DMS 273 (cell line): ENCODE results near the gene CPED1.
"Not testable (repeated sequence)": the region's sequence is repeated elsewhere in the genome, so short reads cannot be mapped to it uniquely, and the experiment has no call there.

Experiments used
- DNase-seq: peaks from one replicate; lab custom pipeline; 2025; ENCODE audit not compliant: unreplicated experiment; lab: John Stamatoyannopoulos, UW

The CPED1 gene

GRCh38 chr7:121062671-121063279, 74.3 kb downstream of the CPED1 start:
- no peak for DNase-seq

DNA sequence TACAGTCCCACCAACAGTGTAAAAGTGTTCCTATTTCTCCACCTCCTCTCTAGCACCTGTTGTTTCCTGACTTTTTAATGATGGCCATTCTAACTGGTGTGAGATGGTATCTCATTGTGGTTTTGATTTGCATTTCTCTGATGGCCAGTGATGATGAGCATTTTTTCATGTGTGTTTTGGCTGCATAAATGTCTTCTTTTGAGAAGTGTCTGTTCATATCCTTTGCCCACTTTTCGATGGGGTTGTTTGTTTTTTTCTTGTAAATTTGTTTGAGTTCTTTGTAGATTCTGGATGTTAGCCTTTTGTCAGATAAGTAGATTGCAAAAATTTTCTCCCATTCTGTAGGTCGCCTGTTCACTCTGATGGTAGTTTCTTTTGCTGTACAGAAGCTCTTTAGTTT, 79.2 kb downstream of the CPED1 start:
- DNase-seq = not testable (repeated sequence)

DNA sequence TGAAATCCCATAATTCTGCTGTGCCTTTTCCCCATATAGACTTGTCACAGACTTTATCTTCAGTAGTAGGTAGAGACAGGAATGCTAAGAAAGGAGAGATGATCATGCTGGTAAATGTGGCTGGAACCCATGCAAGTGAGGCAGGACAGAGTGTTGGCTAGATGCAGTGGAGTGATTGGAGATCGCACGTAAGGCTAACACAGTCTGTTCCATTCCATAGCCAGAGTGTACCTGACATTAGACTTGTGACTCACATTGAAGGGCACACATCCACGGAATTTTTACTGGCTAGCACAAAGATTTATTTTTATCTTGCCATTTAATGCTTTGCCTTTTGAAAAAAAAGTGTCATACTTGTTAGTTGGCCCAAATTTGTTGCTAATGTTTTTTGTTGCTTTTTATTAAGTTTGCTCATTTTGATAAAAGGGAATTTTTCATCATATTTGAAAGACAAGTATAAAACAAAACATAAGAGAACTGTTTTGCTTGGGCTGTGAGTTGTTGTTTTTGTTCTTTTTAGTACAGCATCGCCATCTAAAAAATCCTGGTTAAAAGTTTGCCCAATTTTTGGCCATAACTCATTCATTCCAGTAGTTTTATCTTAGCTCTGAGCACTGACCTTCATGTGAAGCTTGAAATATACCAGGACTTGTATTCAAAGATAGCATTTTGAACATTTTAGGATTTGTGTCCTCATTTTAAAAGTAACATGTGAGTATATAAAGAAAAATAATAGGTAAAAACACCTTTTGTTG, 81.0 kb downstream of the CPED1 start:
- DNase-seq = no peak

- no peak for DNase-seq
Observed at GRCh38 chr7:121071132-121071531, 82.6 kb downstream of the CPED1 start.

DNA sequence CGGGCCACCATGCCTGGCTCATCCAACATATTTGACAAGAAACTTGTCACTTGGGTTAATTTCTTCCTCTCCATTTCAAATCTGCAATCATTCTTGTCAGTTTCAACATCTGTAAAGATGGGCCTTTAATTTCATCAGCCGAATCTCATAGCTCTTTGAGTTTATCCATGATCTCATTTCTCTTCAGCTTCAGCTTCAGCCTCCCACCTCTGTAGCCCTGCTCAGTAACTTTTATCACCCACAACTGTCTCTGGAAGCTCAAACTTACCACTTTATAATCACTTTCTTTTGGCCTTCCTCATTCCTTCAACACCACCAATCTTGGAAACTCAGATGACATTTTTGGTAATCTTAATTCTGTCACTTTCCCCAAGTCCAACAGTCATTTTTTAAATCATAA, 83.2 kb downstream of the CPED1 start:
- DNase-seq = no peak

GRCh38 chr7:121072826-121073225, 84.3 kb downstream of the CPED1 start:
- DNase-seq = no peak

DNA sequence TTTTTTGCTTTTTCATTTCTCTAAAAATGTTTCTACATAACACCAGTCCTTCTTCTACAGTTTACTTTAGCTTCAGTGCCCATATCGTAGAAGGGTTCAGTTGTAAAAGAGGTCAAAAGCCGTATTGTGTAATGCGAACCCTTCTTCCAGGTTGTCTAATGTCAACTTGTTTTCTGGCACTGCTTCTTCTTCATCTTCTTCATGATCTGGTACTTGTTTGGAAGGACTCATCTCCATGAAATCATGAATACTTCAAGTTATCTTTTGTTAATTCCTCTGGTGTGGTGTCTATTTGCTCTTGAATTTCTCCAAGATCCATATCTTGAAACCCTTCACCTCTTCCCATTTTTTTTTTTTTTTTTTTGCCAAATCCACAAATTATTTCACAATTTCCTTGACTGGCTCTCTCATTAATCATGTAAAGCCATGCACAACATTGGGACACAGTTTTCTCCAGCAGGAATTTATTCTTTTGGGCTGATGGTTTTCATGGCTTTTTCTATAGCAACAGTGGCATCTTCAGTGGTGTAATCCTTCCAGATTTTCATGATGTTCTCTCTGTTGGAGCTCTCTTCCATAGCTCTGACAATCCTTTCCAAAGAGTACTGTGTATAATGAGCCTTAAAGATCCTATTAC, 85.1 kb downstream of the CPED1 start:
- no peak for DNase-seq

- DNase-seq = not testable (repeated sequence)
Observed at GRCh38 chr7:121075424-121075841, 86.9 kb downstream of the CPED1 start.

DNA sequence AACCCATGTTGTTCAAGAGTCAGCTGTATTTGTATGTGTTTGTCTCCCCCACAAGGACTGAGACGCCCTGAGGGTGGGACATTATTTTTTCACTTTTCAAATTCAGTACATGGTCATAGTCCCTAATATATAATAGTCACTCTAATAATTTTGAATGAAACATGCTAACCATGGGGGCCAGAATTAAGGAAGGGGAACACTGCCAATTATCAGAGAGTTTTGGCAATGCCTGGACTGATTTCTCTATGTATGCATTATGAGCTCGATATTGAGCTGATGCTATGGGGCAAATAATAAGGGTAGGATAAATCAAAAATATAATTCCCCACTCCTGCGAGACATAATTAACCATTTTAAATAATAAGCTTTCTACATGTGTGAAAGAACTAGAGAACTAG, 87.4 kb downstream of the CPED1 start:
- no peak for DNase-seq

DNA sequence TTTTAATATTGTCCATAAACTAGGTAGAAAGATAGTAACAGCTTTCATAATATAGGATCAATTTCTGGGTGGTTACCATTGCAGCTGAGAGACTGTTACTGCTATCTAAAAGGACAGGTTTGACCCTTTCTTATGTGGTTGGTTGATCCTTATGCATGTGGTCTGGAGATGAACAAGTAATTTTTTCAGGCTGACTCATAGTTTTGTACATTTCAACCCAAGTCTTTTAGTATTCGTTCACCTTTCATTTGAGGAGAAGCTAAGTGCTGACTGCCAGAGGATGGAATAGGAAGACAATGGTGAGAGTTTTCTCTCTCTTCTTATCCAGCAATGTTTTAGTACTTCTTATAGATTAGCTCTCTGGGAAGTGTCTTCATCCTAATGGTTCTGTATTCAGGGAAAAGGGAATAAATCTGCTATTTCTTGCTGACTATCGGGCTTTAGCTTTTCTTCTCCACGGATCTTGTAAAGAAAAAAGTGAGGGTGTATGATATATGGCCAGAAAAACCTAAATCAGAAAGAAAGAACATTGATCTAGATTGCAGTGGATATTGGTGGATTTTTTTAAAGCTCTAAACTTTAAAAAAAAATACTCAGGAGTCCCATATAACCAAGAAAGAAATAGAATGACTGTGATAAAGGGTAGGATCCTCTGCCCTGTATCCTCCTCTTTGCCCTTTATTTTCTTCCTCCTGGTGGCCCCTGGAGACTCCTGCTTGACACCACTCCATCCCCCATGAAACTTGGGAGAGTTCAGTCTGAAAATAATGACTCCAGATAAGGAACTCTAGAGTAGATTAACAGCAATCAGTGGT, 88.0 kb downstream of the CPED1 start:
- no peak for DNase-seq

- DNase-seq = no peak
Observed at GRCh38 chr7:121077165-121077630, 88.7 kb downstream of the CPED1 start.

GRCh38 chr7:121078701-121079227, 90.3 kb downstream of the CPED1 start:
- no peak for DNase-seq

- DNase-seq = peak; percentile 15
Observed at GRCh38 chr7:121079425-121080169, 91.1 kb downstream of the CPED1 start.

GRCh38 chr7:121080257-121080912, 91.9 kb downstream of the CPED1 start:
- no peak for DNase-seq

GRCh38 chr7:121080913-121081326, 92.4 kb downstream of the CPED1 start:
- no peak for DNase-seq

- DNase-seq = peak; percentile 85
Observed at GRCh38 chr7:121081327-121081936, 92.9 kb downstream of the CPED1 start.

DNA sequence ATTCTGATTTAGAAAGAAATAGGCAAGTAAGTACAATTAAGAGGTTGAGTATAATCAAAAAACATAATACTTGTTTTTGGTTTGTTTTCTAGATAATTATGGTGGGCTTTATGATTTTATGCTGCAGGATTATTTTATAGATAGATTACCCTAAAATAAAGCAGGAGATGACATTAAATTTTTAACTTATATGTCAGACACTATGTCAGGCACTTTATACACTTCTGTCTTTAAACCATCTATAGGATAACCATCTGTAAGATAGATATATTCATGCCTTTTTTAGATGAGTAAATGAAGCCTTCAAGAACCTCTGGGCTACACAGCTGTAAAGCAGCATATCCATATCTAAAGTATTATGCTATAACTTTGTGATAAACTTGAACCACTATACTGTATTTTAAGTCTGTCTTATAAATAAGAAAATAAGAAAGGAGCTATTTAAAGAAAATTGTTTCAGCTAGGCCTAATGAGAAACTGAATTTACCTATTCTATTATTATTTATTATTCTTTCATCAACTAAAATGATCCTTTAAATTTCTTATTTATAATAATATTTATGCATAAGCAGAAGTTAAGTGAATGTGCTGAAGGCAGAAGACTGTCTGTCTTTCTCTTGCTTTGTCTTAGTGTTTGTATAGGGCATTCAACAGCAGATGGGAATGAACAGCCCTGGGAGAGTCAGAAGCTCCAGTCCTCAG, 94.0 kb downstream of the CPED1 start:
- no peak for DNase-seq

GRCh38 chr7:121083138-121083789, 94.8 kb downstream of the CPED1 start:
- no peak for DNase-seq
